GM15510 (cell line): ENCODE data around the gene FSHB.

Source experiments
- POLR2A ChIP-seq: IDR thresholded peaks from 3 replicates; pipeline ENCODE4 v1.6.1; 2011; ENCODE audit warnings: borderline replicate concordance; ENCODE audit not compliant: insufficient read length; ENCODE audit errors: extremely low read depth

FSHB gene

DNA sequence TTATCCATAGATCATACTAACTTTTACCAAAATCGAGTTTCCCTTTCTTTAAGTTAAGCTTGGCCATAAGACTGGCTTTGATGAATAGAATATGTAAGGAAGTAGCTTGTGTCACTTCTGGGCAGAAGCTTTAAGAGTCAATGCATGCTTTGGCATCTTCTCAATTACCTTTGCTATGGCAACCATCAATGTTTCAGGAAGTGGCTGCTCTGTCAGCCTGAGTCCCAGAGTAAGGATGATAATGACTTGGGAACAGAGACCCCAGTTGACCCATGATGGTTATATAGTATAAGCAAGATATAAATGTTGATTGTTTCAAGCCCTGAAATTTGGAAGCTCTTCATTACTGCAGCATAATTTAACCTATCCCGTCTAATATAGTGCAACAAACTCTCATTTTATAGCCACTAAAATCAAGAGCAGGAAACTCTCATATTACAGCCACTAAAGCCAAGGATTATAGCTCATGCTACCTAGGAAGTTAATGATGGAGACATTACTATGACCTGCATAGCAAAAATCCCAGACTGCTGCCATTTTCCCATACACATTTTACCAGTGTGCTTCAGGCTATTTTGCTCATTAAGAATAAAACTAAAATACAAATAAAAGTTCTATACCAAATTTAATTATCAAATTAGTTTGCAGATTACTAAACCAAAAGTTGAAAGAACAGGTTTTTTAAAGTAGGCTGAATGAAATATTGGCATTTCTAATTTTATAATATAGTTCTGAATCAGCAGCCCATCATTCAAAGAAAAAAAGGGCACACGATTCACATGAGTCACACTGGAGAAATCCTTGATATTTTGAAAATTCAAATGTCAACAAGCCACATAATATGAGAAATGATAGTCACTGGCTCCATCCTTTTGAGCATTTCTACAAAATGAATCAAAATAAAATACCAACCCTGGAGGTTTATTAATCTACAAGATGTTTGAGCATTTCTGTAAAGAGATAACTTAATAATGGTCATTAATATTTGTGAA lies 23.8 kb downstream of the FSHB start:
- no peak for TF ChIP-seq POLR2A

GRCh38 chr11:30255637-30256036 lies 24.8 kb downstream of the FSHB start:
- no peak for TF ChIP-seq POLR2A

DNA sequence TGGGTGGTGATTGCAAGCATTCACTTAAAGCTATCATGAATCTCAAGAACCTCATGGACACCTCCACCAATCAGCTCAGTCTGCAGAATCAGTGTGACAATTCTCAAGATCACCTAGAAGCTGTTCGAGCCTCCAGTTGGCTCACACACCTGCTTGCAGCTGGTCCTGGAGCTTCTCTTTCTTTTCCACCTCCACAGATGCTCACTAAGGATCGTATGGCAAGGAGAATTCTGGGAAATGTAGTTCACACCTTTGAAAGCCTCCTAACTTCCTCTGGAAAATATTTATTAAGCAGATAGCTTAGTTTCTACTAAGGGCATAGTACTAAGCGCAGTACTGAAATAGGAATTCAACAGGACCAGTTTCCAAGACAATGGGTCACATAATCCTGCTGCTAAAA lies 26.2 kb downstream of the FSHB start:
- no peak for TF ChIP-seq POLR2A

- no peak for TF ChIP-seq POLR2A
Observed at GRCh38 chr11:30258679-30259078, 27.9 kb downstream of the FSHB start.

- TF ChIP-seq POLR2A: no peak
Observed at GRCh38 chr11:30260813-30261212, 30.0 kb downstream of the FSHB start.

- no peak for TF ChIP-seq POLR2A
Observed at GRCh38 chr11:30261821-30262220, 31.0 kb downstream of the FSHB start.

DNA sequence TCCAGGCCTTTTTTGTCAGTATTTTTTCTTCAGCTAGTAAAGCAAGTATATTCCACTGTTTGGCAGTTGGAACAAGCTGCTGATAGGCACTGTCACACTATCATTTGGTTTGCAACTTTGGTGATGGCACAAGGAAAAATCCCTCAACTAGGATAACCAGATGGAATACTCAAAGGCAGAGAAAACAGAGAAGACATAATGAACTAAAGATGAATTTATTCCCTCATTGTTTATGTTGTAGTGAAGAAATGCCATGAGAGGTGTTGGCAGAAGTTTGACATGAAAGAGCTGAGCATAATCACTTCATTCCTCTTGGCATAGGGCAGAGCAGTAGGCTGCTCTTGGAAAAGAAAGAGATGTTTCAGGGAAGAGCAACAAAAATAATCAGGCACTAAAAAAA lies 39.9 kb downstream of the FSHB start:
- TF ChIP-seq POLR2A: no peak

DNA sequence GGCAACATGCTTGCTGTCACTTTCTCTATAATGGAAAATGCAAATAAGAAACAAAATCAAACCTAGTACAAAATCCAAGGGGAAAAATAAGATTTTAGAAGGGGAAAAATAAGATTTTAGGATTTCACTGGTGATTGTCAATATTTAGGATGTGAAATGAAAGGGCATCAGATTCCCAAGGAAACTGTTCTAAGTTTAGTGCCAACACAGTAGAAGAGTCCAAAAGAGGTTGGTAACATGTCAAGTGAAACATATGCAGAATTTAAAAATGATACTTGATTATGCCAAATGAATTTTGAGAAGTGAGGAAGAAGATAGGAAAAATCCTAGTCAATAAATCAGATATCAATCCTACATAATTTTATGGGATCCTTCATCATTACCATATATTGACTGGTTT lies 46.4 kb downstream of the FSHB start:
- no peak for TF ChIP-seq POLR2A

DNA sequence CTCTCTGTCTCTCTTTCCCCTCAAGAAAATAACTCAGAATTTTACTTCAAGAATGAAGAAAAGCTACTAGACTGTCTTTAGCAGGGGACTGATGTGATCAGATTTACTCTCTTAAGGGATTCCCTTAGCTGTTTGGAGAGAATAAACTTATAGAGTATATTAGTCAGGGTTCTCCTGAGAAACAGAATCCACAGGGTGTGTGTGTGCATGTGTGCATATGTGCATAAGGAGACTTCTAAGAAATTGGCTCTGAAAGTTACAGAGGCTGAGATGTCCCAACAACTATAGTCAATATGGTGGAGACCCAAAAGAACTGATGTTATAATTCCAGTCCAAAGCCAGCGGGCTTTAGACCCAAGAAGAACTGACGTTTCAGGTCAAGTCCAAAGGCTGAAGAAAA lies 49.0 kb downstream of the FSHB start:
- TF ChIP-seq POLR2A: no peak

DNA sequence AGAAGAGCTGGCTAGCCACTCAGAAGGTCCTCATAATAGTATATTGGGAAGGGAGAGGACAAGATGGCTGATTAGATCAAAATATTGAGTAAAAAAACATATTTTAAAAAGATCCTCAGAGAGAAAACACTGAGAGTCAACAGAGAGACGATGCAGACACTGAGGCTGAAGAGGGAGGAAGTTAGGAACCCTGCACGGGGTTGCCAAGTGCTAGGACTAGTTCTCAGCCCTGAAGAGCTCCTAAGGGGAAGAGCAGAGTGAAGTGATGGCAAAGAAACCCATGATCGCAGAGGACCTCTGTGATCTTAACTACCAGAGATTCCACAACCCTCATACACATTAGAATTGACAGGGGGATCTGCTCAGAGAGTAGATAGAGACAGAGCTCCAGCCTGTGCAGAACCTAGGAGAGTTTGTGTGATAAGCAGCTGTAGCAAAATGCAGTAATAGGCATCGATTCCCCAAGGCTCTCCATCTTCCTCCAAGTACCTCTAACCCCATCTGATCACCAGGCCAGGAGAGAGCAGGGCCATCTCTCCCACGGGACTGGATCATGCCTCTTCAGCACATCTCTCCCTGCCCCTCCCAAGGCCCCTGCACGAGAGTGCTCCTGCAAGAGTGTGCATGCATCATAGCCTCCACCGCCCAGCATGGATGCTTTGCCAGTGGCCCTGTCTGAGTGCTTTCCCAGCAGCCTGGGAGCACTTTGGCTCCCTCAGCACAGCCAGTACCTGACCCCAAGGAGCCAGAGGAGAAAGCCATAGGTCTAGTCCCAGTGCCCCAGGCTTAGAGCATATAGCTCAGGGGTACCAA lies 50.9 kb downstream of the FSHB start:
- no peak for TF ChIP-seq POLR2A

DNA sequence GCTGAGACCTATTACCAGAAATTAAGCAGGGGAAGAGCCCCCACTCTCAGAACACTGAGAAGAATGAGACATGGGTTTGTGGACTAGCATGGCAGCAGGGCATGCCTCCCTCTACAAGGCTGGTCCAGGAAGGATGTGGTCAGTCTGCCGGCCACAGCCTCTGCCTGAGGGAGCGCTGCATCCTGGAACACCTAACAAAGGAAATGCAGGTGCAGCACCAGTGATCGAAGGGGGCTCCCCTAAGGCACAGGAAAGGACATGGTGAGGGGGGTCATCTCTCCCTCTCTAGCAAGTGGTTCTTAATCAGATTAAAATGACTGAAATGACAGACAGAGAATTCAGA lies 51.4 kb downstream of the FSHB start:
- no peak for TF ChIP-seq POLR2A
